Hepatocyte (in vitro differentiated cells): ENCODE results near the gene SLC48A1.

Source experiments
- EZH2 ChIP-seq: fragments of 200-600 bp; sonication (generic); IDR thresholded peaks from 2 replicates; pipeline ENCODE4 v1.6.1; 2016; ENCODE audit warnings: antibody characterized with exemption, mild to moderate bottlenecking, borderline replicate concordance
- EZH2phosphoT487 ChIP-seq: fragments of 200-600 bp; sonication (generic); IDR thresholded peaks from one replicate; pipeline ENCODE4 v1.6.1; 2018; ENCODE audit warnings: antibody characterized with exemption, mild to moderate bottlenecking, low read depth, moderate library complexity; ENCODE audit not compliant: unreplicated experiment, severe bottlenecking
- TF ChIP-seq, protein P1 (sequence below): fragments of 200-600 bp; sonication (generic); IDR thresholded peaks from 2 replicates; pipeline ENCODE4 v1.5.1; 2016; ENCODE audit warnings: antibody characterized with exemption, mild to moderate bottlenecking; ENCODE audit not compliant: poor library complexity

DNA sequence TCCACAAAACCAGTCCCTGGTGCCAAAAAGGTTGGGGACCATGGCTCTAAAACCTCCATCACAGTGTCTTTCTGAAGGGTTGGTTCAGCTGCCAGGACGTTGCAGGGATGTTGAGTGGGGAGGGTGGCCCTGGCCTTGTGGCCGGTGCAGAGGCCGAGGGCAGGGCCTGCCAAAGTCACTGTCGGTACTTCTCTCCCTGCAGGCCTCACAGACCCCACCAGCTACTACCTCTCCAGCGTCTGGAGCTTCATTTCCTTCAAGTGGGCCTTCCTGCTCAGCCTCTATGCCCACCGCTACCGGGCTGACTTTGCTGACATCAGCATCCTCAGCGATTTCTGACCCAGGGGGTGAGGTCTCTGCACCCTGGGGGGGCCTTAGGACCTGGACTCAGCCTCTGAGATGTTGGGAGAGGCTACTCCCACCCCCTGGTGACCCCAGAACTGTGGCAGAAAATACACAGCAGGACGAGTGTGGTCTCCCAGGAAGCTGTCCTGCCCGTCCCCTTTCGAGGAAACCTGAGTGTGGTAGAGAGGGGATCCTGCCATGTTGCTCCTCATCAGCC is 7.0 kb downstream of the SLC48A1 start:
- TF ChIP-seq, protein P1, sequence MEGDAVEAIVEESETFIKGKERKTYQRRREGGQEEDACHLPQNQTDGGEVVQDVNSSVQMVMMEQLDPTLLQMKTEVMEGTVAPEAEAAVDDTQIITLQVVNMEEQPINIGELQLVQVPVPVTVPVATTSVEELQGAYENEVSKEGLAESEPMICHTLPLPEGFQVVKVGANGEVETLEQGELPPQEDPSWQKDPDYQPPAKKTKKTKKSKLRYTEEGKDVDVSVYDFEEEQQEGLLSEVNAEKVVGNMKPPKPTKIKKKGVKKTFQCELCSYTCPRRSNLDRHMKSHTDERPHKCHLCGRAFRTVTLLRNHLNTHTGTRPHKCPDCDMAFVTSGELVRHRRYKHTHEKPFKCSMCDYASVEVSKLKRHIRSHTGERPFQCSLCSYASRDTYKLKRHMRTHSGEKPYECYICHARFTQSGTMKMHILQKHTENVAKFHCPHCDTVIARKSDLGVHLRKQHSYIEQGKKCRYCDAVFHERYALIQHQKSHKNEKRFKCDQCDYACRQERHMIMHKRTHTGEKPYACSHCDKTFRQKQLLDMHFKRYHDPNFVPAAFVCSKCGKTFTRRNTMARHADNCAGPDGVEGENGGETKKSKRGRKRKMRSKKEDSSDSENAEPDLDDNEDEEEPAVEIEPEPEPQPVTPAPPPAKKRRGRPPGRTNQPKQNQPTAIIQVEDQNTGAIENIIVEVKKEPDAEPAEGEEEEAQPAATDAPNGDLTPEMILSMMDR: no peak
- TF ChIP-seq EZH2 (no peak), EZH2phosphoT487 (no peak)
